H54 (cell line): Measurements from ENCODE around the gene ETV6.

Source experiments
- DNase-seq: peaks from one replicate; pipeline ENCODE4 v3.0.0; 2011; ENCODE audit warnings: low spot score, mixed read lengths; ENCODE audit not compliant: insufficient read length
- FAIRE-seq: peaks from 3 replicates; lab custom pipeline; 2011; peaks lifted over from hg19 to GRCh38; lab: Jason Lieb, UNC
- POLR2A ChIP-seq: IDR thresholded peaks from 2 replicates; pipeline ENCODE4 v1.6.1; 2011; ENCODE audit warnings: low read depth, mild to moderate bottlenecking, low read length

The ETV6 gene

DNA sequence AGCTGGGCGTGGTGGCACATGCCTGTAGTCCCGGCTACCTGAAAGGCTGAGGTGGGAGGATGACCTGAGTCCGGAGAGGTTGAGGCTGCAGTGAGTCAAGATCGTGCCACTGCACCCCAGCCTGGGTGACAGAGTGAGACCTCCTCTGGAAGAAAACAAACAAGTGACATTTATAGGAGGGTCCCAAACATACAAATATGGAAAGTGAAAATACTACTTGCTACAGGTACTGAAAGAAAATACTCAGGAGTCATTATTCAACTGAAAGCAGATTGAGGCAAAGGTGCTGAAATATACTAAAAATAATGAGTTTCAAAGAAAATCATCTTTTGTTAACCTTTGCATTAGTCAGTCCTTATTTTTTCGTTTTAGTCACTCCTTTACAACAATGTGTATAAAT, 53.5 kb downstream of the ETV6 start:
- no peak for TF ChIP-seq POLR2A
- FAIRE-seq (no peak), DNase-seq (no peak)

DNA sequence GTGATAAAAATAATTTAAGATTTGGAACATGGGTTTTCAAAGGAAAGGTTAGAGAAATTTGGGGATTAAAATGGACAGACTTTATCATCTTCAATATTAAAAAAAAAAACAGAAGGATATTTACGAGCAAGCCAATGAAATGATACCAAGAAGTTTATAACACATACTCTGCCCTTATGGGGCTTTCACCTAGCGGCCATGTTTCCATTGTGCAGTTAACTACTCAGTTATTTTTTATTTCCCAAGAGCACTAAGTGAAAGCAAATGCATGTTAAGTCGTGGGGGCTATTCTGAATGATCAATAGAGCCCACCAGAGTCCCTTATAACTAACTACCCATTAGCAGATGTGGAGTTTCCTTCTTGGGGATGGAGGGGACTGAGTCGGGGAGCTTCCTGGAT, 53.9 kb downstream of the ETV6 start:
- FAIRE-seq (no peak), DNase-seq (no peak)
- TF ChIP-seq POLR2A = no peak

DNA sequence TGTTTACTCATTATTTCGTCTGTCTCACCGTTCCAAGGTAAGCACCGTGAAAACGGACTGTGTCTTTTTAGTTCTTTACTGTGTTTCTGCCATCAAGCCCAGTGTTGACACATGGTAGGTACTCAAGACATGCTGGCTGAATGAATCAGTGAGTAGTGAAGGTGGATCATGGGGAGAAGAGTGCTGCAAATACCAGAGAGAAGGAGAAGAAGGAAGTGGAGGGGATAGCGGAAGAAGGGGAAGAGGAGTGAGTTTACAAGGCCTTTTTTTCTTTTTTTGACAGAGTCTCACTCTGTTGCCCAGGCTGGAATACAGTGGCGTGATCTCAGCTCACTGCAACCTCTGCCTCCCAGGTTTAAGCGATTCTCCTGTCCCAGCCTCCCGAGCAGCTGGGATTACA, 54.6 kb downstream of the ETV6 start:
- DNase-seq (no peak), FAIRE-seq (no peak)
- no peak for TF ChIP-seq POLR2A

DNA sequence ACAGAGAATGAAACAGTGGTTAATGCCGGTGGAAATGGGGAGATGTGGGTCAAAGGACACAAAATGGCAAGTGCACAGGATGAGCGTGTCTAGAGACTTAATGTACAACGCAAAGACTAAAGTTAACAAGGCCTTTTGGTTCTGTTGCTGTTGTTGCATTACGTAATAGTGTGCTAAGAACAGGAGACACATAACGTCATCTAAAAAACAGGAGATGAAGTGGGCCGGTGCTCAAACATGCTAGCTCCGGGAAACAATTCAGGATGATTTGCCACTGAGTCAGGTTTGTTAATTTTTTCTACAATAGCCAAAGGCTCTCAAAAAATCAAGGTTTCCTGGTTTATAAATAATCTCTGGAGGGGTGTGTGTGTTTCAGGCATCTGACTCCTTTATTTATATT, 55.5 kb downstream of the ETV6 start:
- TF ChIP-seq POLR2A = no peak
- no peak for FAIRE-seq
- no peak for DNase-seq

DNA sequence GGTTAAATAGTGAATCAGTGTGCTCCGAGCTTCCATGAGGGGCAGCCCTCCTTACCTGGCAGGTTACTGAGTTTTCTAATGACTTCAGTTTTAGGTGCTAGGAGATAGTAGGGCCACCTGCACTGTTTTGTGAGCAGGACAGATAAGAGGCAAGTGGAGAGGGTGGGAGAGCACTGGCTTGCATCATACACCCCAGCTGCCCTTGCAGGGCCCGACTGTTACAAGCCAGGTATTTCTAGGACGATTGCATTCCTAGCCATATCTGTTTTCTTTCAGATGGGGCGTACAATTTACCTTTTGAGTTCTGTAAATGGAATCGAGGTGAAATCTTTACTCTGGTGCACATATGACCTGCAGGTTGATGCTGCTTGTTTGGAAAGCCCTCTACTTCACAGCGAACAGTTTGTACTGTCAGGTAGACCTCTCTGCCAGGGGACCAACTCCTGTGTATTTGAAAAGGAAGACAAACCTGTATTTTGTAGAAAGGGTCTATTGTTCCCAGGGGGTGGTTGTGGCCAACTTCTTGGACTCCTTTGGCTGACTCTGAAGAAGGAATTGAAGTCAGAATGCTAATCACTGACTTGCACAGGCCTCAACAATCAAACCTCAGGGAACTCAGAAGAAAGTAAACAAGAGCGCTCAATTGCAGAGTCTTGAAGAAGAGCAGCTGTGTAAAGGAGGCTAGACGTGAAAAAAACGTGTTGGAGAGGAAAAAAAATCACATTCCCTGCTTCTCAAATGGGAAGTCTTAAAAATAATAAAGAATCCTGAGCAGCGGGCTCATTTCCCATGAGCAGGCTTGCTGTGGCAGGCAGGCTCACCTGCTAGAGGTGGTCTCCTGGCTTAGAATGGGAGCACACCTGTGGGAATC, 57.3 kb downstream of the ETV6 start:
- FAIRE-seq (no peak), DNase-seq (no peak)
- no peak for TF ChIP-seq POLR2A

DNA sequence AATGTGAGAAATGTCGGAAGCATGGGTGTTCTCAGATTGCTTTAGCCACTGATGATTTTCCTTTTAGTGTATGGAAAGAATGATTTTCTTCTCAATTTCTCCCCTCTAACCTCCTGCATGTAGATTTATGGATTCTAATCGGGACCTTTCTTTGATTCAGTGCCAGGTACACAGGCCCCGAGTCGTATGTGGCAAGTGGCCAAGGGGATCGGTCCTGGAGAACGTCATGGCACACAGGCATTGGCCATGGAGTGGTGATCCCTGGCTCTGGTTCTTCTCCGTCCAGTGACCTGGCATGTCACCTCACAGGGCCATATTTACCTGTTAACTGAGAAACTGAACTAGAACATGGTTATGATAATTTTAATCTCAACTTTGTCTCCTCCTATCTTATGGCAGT, 58.1 kb downstream of the ETV6 start:
- DNase-seq (no peak), FAIRE-seq (no peak)
- no peak for TF ChIP-seq POLR2A

DNA sequence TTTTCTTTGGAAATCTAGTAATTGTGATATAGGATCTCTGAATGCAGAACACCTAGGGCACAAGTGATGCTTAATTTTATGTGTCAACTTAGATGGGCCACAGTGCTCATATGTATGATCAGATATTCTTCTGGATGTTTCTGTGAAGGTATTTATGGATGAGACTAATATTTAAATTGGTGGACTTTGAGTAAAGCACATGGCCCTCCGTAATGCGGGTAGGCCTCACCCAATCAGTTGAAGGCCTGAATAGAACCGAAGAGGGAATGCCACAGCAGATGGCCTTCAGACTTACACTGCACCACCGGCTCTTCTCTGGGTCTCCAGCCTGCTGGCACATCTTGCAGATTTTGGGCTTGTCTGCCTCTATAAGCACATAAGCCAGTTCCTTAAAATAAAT, 60.0 kb downstream of the ETV6 start:
- FAIRE-seq (no peak), DNase-seq (no peak)
- no peak for TF ChIP-seq POLR2A

DNA sequence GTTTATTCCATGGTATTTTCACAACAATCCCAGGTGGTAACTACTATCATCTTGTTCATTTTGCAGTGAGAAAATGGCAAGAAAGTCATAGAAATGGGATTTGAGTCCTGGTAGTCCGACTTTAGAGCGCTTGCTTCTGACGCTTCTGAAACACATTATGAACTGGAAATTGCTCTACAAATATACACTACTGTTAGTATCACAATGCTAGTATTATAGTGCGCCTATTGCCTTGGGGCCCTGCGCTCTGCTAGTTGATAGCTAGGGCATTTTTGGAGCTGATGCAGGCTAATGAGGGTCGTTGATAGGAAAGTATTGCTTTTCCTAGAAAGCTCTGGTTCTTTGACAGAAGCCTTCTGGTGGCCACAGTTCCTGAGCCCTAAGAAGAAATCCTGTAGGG, 61.0 kb downstream of the ETV6 start:
- no peak for FAIRE-seq

DNA sequence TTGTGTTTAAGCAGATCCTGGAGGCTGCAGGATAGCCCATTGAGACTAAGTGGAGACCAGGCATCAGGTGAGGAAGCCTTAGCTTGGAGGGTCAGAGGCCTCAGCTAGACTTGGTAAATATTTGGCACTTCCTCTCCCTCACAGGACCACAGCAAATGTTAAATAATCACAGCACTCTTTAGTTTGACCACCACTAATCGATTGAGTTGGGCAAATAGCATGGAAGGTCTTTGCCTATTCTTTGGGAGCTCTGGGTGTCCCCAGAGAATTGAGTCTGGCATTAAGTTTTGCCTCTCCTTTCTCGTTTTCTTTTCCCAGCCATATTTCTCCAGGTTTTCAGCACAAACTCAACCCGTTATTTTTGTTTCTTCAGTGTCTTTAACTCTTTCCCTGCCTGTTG, 61.4 kb downstream of the ETV6 start:
- TF ChIP-seq POLR2A = no peak
- DNase-seq = no peak
- no peak for FAIRE-seq

More for the DNA sequence above, 61.0 kb downstream of the ETV6 start:
- no peak for DNase-seq
- no peak for TF ChIP-seq POLR2A

DNA sequence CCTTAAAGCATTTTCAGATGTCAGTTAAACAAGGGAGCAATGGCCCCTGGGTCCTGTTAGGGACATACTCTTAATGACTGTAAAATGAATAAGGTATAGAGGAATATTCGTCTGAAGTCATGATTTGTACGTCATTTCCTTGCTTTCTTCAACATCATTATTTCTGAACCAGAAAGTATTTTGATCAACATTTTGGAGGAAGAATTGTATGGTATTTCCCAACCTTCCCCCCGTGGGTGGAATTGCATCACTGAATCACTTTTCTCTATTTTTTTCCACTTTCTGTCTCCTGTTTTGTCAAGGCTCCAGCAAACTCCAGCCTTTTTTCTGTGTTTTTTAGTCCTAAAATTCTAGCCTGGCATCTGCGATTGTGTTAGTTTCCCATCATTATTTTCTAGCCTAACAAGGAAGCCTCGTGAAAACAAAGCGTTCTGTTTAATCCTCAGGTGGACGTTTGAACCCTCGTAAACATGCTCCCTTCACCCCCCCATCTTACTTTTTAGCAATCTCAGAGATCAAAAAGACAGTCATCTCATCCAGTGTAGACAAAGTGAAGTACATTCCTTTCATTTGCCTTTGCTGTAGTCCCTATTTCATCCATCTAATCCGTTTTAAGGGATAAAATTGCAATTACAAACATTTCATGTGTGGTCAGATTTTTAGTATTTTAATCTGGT, 62.3 kb downstream of the ETV6 start:
- FAIRE-seq = no peak
- no peak for DNase-seq

DNA sequence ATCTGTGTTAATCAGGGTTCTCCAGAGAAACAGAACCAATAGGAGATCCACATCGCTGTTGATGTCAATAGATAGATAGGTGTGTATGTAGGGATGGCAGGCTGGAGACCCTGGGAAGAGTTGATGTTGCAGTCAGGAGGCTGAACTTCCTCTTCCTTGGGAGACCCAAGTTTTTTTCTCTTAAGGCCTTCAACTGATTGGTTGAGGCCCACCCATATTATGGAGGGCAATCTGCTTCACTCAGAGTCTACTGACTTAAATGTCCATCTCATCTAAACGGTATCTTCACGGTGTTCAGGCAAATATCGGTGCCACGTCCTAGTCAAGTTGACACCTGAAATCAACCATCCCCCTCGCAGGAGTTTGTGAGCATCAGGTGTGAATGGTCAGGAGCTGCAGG, 63.0 kb downstream of the ETV6 start:
- TF ChIP-seq POLR2A = no peak
- DNase-seq = no peak
- no peak for FAIRE-seq

More for the DNA sequence above, 62.3 kb downstream of the ETV6 start:
- no peak for TF ChIP-seq POLR2A

DNA sequence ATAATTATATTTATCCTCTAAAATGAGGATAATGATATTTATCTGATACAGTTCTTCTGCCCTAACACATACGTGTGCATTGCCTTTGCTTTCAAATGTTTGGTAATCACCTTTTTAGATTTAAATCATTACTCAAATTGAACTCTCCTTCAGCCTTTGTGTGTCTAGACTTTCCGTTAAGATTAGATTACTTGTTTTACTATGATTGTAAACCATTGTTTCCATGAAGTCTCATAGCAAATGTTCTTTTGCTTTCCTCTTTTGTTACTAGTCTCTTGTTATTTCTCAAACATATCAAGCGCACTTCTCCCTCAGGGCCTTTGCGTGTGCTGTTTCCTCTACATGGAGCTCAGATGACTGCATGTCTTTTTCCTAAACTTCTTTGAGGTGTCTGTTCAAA, 63.7 kb downstream of the ETV6 start:
- TF ChIP-seq POLR2A = no peak
- FAIRE-seq (no peak), DNase-seq (no peak)

DNA sequence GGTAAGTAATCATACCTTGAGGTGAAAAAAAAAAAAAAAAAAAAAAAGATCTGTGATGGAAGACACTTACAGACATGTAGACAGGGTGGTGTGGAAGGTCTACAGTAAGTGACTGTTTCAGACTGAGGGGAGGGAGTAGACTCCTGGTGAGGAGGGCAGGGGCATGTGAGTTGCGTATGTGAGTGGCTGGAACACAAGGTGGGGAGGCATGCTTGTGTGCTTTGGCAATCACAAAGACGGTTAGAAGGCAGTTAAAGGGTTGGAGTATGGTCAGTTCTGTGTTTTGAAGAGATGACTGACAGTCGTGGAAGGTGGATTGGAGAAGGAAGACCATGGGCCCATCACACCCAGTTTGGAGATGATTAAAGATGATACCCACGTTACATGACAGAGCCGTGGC, 65.2 kb downstream of the ETV6 start:
- TF ChIP-seq POLR2A = no peak
- DNase-seq (no peak), FAIRE-seq (no peak)

DNA sequence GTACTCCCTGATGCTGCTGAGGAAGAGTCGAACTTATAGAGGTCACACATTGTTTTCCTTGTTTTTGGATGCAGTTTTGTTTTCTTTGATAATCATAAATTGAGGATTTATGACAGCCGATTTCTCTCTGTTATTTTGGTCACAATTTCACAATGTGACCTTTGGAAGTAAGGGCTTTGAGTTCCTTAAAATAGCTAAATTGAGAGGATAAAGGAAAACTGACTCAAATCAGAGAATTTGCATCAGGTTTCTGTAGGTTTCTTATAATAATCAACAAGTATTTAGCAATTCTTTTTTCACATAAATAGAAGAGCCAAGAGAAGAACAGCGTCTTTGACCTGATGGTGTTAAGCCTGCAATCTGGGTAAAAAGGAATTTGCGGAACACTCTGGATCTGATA, 66.1 kb downstream of the ETV6 start:
- FAIRE-seq = no peak
- no peak for TF ChIP-seq POLR2A
- no peak for DNase-seq
